Fibroblast of lung (primary cell): Measurements from ENCODE around the gene PDGFA.

Experiments used
- CTCF ChIP-seq, 2 donors: IDR thresholded peaks in 1 of 2; conservative IDR thresholded peaks in 1 of 2; 1 replicate in 1 of 2; 2 replicates in 1 of 2; pipeline ENCODE4 v1.5.1; 2011 to 2012; ENCODE audit warnings: low read length in 2 of 2, control low read depth in 1 of 2, inconsistent platforms in 1 of 2, low read depth in 1 of 2, mild to moderate bottlenecking in 1 of 2
- EZH2 ChIP-seq: IDR thresholded peaks from 2 replicates; pipeline ENCODE4 v1.5.1; 2012; ENCODE audit warnings: low read length, control low read depth, mild to moderate bottlenecking; ENCODE audit errors: missing control alignments

- no peak for TF ChIP-seq CTCF (conservative IDR thresholded peaks at IDR 0.05 in 1 of 2, IDR thresholded peaks at IDR 0.05 in 1 of 2; ENCODE audit: low read depth in 1 of 2, low read length in 2 of 2)
- TF ChIP-seq EZH2, result no peak
Measured at GRCh38 chr7:491958-492713, 27.5 kb downstream of the PDGFA start.
